ENCODE measurements around the gene PHACTR2.

Gene PHACTR2

DNA sequence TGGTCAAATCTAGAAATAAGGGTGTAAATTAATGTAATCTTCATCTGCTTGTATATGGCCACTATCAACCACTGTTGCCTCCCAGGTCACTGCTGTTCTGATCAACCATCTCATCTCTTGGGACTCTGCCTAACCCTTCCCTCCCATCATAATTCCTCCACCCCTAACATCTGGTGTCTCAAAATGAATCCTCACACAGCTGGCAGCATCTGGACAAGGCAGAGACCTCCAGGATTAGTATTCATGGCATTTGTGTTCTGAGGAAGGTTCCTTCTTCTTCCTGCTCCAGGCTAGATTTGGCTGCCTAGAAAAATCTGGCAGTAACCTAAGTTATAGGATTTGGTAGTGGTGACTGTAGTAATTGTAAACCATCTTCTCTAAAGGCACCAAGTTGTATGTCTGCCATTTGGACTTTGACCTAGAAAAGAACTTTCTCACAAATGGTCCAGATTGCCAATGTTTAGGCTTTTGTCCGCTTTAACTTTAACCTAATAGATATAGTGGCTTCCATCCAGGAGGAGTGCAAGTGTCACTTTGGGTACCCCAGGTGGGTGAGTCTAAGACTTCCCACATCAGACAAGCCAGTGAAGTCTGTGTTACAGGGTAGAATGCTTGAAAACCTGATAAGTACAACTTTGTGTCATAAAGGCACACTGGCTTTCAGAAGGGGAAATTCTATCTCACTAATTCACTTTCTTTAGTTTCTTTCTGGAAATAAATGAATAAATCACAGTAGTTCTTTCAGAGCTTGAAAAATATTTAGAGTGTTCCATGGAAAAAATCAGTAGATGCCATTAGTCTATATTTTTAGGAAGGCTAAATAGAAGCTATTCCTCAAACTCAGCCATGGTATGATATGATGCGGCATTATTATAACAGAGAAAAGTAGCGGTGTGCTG is 3.0 kb upstream of the PHACTR2 start:
- no peak for DNase-seq (ENCODE audit: low read depth, low spot score)
- H3K27ac ChIP-seq = peak overlapping the region; percentile 92

DNA sequence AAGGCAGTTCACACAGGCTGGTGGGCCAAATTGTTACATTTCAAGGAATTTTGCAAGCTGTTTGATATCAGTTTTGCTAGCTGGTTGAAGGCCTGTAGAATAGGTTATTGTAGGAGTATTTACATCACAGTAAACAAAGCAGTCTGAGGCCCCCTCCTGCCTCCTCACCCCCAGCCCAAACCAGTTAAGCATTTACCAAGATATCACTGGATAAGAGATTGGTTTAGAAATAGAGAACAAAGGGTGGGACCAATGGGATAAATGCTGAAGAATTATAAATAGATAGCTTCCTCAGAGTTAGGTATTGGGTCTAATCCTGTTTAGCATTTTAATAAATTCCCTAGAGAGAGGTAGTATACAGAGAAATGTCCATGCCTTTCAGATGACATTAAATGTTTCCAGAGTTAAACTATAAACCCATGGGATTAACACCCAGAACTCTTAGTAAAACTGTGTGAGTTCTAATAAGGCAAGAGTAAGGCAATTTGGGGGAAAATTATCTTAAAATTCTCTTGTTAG is 2.3 kb upstream of the PHACTR2 start:
- H3K27ac ChIP-seq = peak overlapping the region; percentile 92
- DNase-seq (ENCODE audit: low read depth, low spot score) = no peak

GRCh38 chr6:143675946-143676345 is 1.8 kb upstream of the PHACTR2 start:
- no peak for DNase-seq (ENCODE audit: low read depth, low spot score)
- peak overlapping the region; percentile 92 for H3K27ac ChIP-seq

GRCh38 chr6:143676437-143677045 is 1.2 kb upstream of the PHACTR2 start:
- H3K27ac ChIP-seq = peak overlapping the region; percentile 92
- no peak for DNase-seq (ENCODE audit: low read depth, low spot score)

- no peak for DNase-seq (ENCODE audit: low read depth, low spot score)
- peak overlapping the region; percentile 92 for H3K27ac ChIP-seq
Measured at GRCh38 chr6:143677577-143677890, 231 bp upstream of the PHACTR2 start.

DNA sequence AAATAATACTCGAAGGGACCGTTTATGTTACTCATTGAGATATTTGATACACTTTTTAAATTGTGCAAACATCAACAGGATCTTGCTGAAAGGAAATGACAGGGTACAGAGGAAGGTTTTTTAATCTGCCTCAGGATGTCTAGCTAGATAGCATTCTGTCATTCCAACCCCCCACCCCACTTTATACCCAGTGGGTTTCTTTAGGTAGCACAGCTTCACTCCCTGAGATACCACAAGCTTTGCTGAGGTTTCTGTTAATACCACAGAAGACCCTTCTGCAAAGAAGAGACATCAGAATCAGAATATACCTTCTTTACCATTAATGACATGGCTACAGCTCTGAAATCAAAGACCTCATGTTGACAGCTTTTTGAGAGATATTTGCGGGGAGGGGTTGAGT is 1.3 kb downstream of the PHACTR2 start:
- peak overlapping the region; percentile 92 for H3K27ac ChIP-seq
- no peak for DNase-seq (ENCODE audit: low read depth, low spot score)

- no peak overlapping the region for H3K27ac ChIP-seq
Measured at GRCh38 chr6:143680141-143680540, 2.4 kb downstream of the PHACTR2 start.

DNA sequence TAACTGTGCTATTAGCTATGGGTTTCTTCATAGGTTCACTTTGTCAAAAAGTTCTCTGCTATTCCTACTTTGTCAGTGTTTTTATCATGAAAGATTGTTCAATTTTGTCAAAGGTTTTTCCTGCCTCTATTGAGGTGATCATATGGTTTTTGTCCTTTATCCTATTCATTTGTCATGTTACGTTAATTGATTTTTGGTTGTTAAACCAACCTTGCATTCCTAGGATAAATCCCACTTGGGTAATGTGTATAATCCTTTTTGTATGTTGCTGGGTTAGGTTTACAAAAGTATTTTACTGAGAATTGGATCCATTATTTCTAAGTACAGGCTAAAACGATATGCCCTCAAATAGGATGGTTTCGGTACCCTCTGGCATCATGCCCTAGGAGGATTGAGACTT is 5.0 kb downstream of the PHACTR2 start:
- no peak for DNase-seq (ENCODE audit: low read depth, low spot score)

More at GRCh38 chr6:143680141-143680540, 2.4 kb downstream of the PHACTR2 start:
- DNase-seq (ENCODE audit: low read depth, low spot score) = no peak

DNA sequence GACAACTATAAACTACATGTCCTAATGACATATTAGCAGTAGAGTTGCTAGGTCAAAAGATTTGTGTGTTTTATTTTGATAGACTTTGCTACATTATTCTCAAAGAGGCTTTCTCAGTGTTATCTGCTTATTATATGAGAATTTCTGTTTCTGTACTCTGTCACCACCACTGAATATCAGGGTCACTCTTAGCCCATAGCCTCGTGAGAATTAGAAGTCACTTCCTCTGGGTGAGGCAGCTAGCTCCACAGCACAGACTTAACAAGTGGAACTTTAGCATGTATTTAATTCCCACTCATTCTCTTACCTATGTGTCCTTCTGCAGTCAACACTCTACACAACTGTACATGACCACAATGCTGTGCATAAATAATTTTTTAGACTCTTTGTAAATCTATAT is 6.7 kb downstream of the PHACTR2 start:
- no peak for DNase-seq (ENCODE audit: low read depth, low spot score)
- H3K27ac ChIP-seq = no peak overlapping the region

More for the DNA sequence above, 5.0 kb downstream of the PHACTR2 start:
- H3K27ac ChIP-seq = no peak overlapping the region

- DNase-seq (ENCODE audit: low read depth, low spot score) = no peak
- H3K27ac ChIP-seq = no peak overlapping the region
Measured at GRCh38 chr6:143685653-143686052, 7.9 kb downstream of the PHACTR2 start.

- no peak for DNase-seq (ENCODE audit: low read depth, low spot score)
- no peak overlapping the region for H3K27ac ChIP-seq
Measured at GRCh38 chr6:143687591-143687990, 9.8 kb downstream of the PHACTR2 start.

- H3K27ac ChIP-seq = no peak overlapping the region
- DNase-seq (ENCODE audit: low read depth, low spot score) = no peak
Measured at GRCh38 chr6:143688681-143689080, 10.9 kb downstream of the PHACTR2 start.

DNA sequence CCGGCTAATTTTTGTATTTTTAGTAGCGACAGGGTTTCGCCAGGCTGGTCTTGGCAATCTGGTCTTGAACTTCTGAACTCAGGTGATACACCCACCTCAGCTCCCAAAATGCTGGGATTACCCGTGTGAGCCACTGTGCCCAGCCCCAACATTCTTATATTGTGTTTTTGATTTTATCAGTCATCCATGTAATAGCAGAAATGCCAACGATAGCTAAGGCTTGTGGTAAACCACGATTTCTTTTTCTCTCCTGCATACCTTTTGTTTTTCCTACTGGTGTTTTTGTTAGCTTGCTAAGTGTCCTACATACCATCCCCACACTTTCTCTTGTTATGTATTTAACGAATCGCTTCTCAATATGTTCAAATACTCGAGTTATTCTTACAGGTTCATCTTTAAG is 12.1 kb downstream of the PHACTR2 start:
- H3K27ac ChIP-seq = no peak overlapping the region
- DNase-seq (ENCODE audit: low read depth, low spot score) = no peak

GRCh38 chr6:143691155-143691554 is 13.4 kb downstream of the PHACTR2 start:
- H3K27ac ChIP-seq = no peak overlapping the region
- DNase-seq (ENCODE audit: low read depth, low spot score) = no peak

DNA sequence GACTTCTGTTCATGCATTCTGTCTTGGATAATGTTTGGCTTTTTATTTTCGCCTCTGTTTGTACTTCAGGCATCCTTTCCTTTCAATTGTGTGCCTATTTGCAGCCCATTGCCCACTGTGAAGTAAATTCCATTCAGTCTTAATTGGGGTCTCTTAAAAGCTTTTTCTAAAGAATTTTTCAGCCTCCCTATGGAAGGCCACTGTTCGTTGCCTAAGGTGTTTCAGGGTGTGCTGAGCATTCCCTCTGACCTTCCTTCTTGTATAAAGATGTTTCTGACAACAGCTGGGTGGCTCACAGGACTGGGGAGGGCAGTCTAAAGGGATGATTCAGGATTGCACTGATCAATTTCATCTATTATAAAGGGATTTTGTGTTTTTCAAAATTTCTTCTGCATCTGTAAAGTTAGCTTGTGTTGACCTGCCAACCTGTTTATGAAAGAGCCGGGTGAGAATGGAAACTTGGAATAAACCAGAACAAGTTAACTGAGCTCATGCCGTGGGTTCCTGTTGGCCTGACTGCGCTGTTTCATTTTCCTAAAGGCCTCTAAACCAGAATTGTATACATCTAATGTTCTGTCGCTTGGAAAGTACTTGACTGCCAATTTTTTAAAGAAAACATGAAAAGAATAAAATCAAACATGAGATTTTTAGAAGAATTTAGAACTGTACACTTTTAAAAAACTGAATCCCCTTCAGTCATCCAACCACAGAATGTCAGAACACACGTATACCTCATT is 14.3 kb downstream of the PHACTR2 start:
- no peak for DNase-seq (ENCODE audit: low read depth, low spot score)
- no peak overlapping the region for H3K27ac ChIP-seq

DNA sequence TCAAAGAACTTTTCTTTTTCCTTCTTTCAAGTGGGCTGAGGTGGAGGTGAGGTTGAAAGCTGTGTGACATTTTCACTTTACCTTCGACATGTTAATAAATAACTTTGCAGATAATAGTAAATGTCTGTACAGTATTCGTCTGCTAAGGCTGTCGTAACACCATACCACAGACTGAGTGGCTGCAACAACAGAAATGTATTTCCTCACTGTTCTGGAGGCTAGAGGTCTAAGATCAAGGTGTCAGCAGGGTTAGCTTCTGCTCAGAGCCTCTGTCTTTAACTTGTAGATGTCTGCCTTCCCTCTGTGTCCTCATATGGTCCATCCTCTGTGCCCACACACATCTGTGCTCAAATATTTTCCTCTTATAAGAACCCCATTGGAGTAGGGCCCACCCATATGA is 14.9 kb downstream of the PHACTR2 start:
- no peak overlapping the region for H3K27ac ChIP-seq
- DNase-seq (ENCODE audit: low read depth, low spot score) = no peak

GRCh38 chr6:143694013-143694412 is 16.2 kb downstream of the PHACTR2 start:
- no peak overlapping the region for H3K27ac ChIP-seq
- DNase-seq (ENCODE audit: low read depth, low spot score) = no peak

DNA sequence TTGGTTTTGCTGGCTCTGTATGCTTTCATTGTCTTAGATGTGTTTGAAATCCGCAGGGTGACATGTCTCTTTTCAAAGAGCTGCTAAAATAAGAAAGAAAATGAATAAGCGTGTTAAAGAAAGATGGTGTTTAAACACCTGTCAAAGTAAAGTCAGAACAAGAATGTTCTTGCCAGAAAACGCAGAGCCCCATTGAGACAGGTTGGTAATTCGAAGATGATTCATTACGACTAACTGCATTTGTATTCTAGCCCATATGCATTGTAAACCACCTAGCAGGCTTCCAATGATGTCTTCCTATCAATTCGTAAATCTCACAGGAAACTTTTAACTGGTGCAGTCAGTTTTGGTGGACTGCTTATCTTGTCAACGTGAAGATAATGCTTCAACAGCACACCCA is 16.8 kb downstream of the PHACTR2 start:
- no peak overlapping the region for H3K27ac ChIP-seq
- no peak for DNase-seq (ENCODE audit: low read depth, low spot score)

- H3K27ac ChIP-seq = no peak overlapping the region
Measured at GRCh38 chr6:143695130-143695968, 17.6 kb downstream of the PHACTR2 start.

More at GRCh38 chr6:143695130-143695968, 17.6 kb downstream of the PHACTR2 start:
- DNase-seq (ENCODE audit: low read depth, low spot score) = no peak

All from epithelial cell of prostate (primary cell).